A549 (cell line): ENCODE measurements around the gene SLC16A6. TPM values are rescaled to one million over a fixed set of nuclear protein-coding genes. Genes with fewer than 3 reads are reported as not detected.

Experiments
- ATAC-seq, 2 experiments: fragments of 200-7000 bp in 1 of 2; fragments of >200 bp in 1 of 2; cut with Nextera tagmentation in 1 of 2; cut with Tn5 transposase in 1 of 2; 3 replicates each; pipeline versions ENCODE4 v1.8.0 to v1.9.1; 2018 to 2020; ENCODE audit warnings: mild to moderate bottlenecking in 1 of 2, moderate library complexity in 1 of 2
- CTCF ChIA-PET: fragments of 300-600 bp; sonication (Branson Sonifier 250); formaldehyde crosslinking; extraction: SDS; loops from one replicate; lab custom pipeline; 2021; ENCODE audit warnings: antibody characterized with exemption, inconsistent platforms; lab: Yijun Ruan, JAX
- POLR2A ChIA-PET: fragments of 350-600 bp; formaldehyde crosslinking; extraction: SDS; loops from one replicate; lab custom pipeline; 2021; ENCODE audit warnings: antibody characterized with exemption, inconsistent platforms; lab: Yijun Ruan, JAX
- DNase-seq, 2 experiments: peaks; one replicate each; pipeline versions ENCODE4 v3.0.0 to v3.0.0-alpha.2; 2011 to 2016; ENCODE audit warnings: low read depth in 1 of 2, low spot score in 1 of 2
- FAIRE-seq: peaks from 2 replicates; lab custom pipeline; 2011; peaks lifted over from hg19 to GRCh38; lab: Jason Lieb, UNC
- H3K27ac ChIP-seq, 2 experiments: fragments of >200 bp; sonication (Bioruptor Twin); formaldehyde crosslinking; 3 replicates each; pipeline ENCODE4 v1.5.1; 2016 to 2017
- H3K4me1 ChIP-seq: fragments of >200 bp; sonication (Bioruptor Twin); formaldehyde crosslinking; 3 replicates; pipeline ENCODE4 v1.6.1; 2016
- H3K4me2 ChIP-seq: fragments of >200 bp; sonication (Bioruptor Twin); formaldehyde crosslinking; 3 replicates; pipeline ENCODE4 v1.6.1; 2016
- H3K4me3 ChIP-seq: fragments of >200 bp; sonication (Bioruptor Twin); formaldehyde crosslinking; 3 replicates; pipeline ENCODE4 v1.5.1; 2016
- H3K9me3 ChIP-seq: fragments of >200 bp; sonication (Bioruptor Twin); formaldehyde crosslinking; 3 replicates; pipeline ENCODE4 v1.6.1; 2016
- BCL3 ChIP-seq: fragments of >200 bp; sonication (Bioruptor Twin); formaldehyde crosslinking; IDR thresholded peaks from 3 replicates; pipeline ENCODE4 v1.6.1; 2016
- EP300 ChIP-seq, 2 experiments: fragments of >200 bp; sonication (Bioruptor Twin); formaldehyde crosslinking; IDR thresholded peaks; 2 replicates in 1 of 2; 3 replicates in 1 of 2; pipeline ENCODE4 v1.6.1; 2016 to 2017
- FOSL2 ChIP-seq, 2 experiments: fragments of 450-650 bp in 1 of 2; fragments of >200 bp in 1 of 2; sonication (Bioruptor Twin) in 1 of 2; formaldehyde crosslinking; IDR thresholded peaks; 2 replicates each; pipeline versions ENCODE4 v1.5.0 to v1.6.1; 2016 to 2020; ENCODE audit warnings: mild to moderate bottlenecking in 1 of 2, moderate library complexity in 1 of 2
- FOXS1 ChIP-seq: fragments of 250-450 bp; sonication (Bioruptor Pico); IDR thresholded peaks from 2 replicates; pipeline ENCODE4 v1.5.0; 2020; ENCODE audit warnings: mild to moderate bottlenecking, moderate library complexity
- HOXA7 ChIP-seq: fragments of 250-450 bp; sonication (Bioruptor Pico); IDR thresholded peaks from 2 replicates; pipeline ENCODE4 v1.5.0; 2020; ENCODE audit warnings: mild to moderate bottlenecking, moderate library complexity
- HOXB5 ChIP-seq: fragments of 250-450 bp; sonication (Bioruptor Pico); IDR thresholded peaks from 2 replicates; pipeline ENCODE4 v1.5.0; 2020; ENCODE audit warnings: mild to moderate bottlenecking, moderate library complexity
- JUN ChIP-seq, 2 experiments: fragments of >200 bp; sonication (Bioruptor Twin); formaldehyde crosslinking; IDR thresholded peaks; 2 replicates in 1 of 2; 3 replicates in 1 of 2; pipeline ENCODE4 v1.6.1; 2016 to 2017
- KDM5A ChIP-seq: fragments of 200-600 bp; sonication (generic); IDR thresholded peaks from 2 replicates; pipeline ENCODE4 v1.6.1; 2016; ENCODE audit warnings: antibody characterized with exemption, mild to moderate bottlenecking
- MAX ChIP-seq: IDR thresholded peaks from 2 replicates; pipeline ENCODE4 v1.6.1; 2012
- NPAS2 ChIP-seq: fragments of 250-450 bp; sonication (Bioruptor Pico); IDR thresholded peaks from 2 replicates; pipeline ENCODE4 v1.8.0; 2022; ENCODE audit warnings: mild to moderate bottlenecking, moderate library complexity, borderline replicate concordance
- NR3C1 ChIP-seq: fragments of >200 bp; sonication (Bioruptor Twin); formaldehyde crosslinking; IDR thresholded peaks from 3 replicates; pipeline ENCODE4 v1.6.1; 2017
- REST ChIP-seq: fragments of 200-600 bp; sonication (generic); IDR thresholded peaks from 2 replicates; pipeline ENCODE4 v1.6.1; 2016; ENCODE audit warnings: antibody characterized with exemption, mild to moderate bottlenecking, moderate library complexity
- TFCP2L1 ChIP-seq: fragments of 250-450 bp; sonication (Bioruptor Pico); IDR thresholded peaks from 2 replicates; pipeline ENCODE4 v1.5.0; 2021; ENCODE audit warnings: mild to moderate bottlenecking
- WGBS: methylation state at CpG from one replicate; pipeline ENCODE4 v1.1.6; 2017; ENCODE audit errors: missing lambda C conversion rate; 5-methylcytosine and 5-hydroxymethylcytosine counted together
- polyA plus RNA-seq, 4 experiments: library from polyadenylated mRNA; depleted of rRNA in 3 of 4; stranded (reverse); fragments of >200 nt; fragmentation: RNase III in 1 of 4; extraction: RNeasy Plus Mini Kit Qiagen cat#74134 plus additional on column Dnase treatment in 1 of 4; gene quantifications; 2 replicates in 3 of 4; 3 replicates in 1 of 4; pipeline ENCODE4 v1.2.3, GENCODE V29; 2011 to 2017
- TF ChIP-seq, protein P1 (sequence below): fragments of >200 bp; sonication (Bioruptor Twin); formaldehyde crosslinking; IDR thresholded peaks from 2 replicates; pipeline ENCODE4 v1.6.1; 2016
- TF ChIP-seq, protein P2 (sequence below): fragments of 250-450 bp; sonication (Bioruptor Pico); IDR thresholded peaks from 2 replicates; pipeline ENCODE4 v1.5.0; 2020; ENCODE audit warnings: low read depth, mild to moderate bottlenecking, moderate library complexity

The SLC16A6 gene
- polyA plus RNA-seq, 2 of the 4 experiments (the other 2 are of a cell fraction): 0.17 to 0.52 TPM

GRCh38 chr17:68249354-68249765 lies 41.6 kb downstream of the SLC16A6 start (continued):
- TF ChIP-seq, protein P1, sequence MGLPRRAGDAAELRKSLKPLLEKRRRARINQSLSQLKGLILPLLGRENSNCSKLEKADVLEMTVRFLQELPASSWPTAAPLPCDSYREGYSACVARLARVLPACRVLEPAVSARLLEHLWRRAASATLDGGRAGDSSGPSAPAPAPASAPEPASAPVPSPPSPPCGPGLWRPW: no peak
- TF ChIP-seq HOXA7 (no peak), REST (no peak), NR3C1 (no peak), EP300 (IDR thresholded peaks at IDR 0.05) (no peak), FOXS1 (CRISPR knock-in tag) (no peak), HOXB5 (no peak)

DNA sequence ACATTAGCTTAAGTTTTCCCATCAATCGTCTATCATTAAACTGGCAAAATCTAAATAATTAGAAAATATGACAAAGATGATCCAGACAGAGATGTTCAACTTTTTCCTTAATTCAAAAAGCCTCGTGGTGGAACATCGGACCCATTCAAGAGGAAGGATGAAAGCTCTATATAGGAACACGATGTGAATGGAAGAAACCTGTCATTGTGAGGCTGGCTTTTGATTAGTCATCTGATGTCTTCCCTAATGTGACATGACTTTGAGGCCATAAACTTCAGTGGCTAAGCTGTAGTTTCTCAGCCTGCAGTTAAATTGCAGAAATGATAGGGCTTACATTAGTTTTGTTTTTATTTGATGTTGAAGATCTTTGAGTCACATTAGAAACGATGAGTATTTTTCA lies 42.0 kb downstream of the SLC16A6 start:
- Histone ChIP-seq H3K9me3 (no peaks in the 10 kb centered on the region), H3K4me1 (peaks cover 9% of the 10 kb centered on the region; the same call in 2 of the 3 replicates), H3K4me3 (peak overlapping the region; percentile 67; the same call in 2 of the 3 replicates), H3K27ac (peak overlapping the region; percentile 87 to 94; a peak in 5 of 6 replicates), H3K4me2 (peak overlapping the region; percentile 80)
- TF ChIP-seq FOSL2 (IDR thresholded peaks at IDR 0.05) (no peak), FOSL2 (CRISPR knock-in tag; IDR thresholded peaks at IDR 0.05) (0 out of 2 replicates have a peak, but pooled peaks have one; percentile 13), MAX (no peak)
- POLR2A ChIA-PET: interaction anchor here (1.1 to 2.1 kb wide), 4 partner anchors 42 to 209 kb away, joined by 3 to 20 read pairs (median 5); partner anchors contain the start of genes ARSG, SLC16A6 and WIPI1
- peak; percentile 77 for FAIRE-seq
- WGBS: 66% methylated on average over 5 of the region's 5 CpGs
- no peak for ATAC-seq
- DNase-seq: no peak
- CTCF ChIA-PET: interaction anchor here (1.0 to 5.6 kb wide), 11 partner anchors 9 to 239 kb away, joined by 3 to 32 read pairs (median 13); no protein-coding TSS in a partner anchor

DNA sequence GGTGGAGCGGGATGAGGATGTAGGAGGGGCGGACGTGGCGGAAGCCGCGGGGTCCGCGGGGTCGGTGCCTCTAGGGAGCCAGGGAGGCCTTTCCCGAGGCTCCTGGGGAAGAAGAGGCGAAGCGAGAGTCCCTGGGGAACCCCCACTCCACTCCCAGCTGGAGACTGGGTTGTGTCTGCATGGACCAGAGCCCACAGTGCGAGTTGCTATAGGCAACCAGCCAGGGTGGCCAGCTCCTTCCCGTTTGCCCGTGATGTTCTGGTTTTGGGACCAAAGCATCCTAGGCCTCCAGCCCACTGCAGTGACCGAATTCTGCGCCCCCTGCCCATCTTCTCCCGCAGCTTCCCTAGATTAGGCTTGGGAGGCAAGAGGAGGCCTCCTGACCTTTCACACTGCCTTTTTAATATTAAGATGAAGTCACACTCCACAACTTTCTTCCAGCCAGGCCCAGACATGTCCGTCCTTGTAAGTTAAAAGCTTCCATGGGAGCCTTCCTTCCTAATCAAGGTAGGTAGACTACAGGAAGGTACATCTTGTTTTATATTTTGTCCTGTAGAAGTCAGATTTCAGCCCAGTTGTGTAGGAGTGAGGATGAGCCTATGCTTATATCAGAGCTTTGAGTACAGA lies 42.6 kb downstream of the SLC16A6 start:
- peak; percentile 70 to 72 for ATAC-seq

More for the DNA sequence above, 42.6 kb downstream of the SLC16A6 start:
- POLR2A ChIA-PET: interaction anchor here (0.6 to 2.1 kb wide), 11 partner anchors 14 to 210 kb away, joined by 3 to 20 read pairs (median 4); partner anchors contain the start of genes ARSG, SLC16A6 and WIPI1
- Histone ChIP-seq H3K4me1 (peaks cover 9% of the 10 kb centered on the region; the same call in 2 of the 3 replicates), H3K9me3 (no peaks in the 10 kb centered on the region), H3K4me3 (peak overlapping the region; percentile 67), H3K27ac (peak overlapping the region; percentile 87 to 94), H3K4me2 (peak overlapping the region; percentile 80)
- FAIRE-seq (no peak), DNase-seq (peak in 1 of 2 experiments; percentile 42)
- CTCF ChIA-PET: interaction anchor here (1.1 to 5.6 kb wide), 12 partner anchors 10 to 218 kb away, joined by 4 to 32 read pairs (median 10); no protein-coding TSS in a partner anchor
- TF ChIP-seq, protein P2, sequence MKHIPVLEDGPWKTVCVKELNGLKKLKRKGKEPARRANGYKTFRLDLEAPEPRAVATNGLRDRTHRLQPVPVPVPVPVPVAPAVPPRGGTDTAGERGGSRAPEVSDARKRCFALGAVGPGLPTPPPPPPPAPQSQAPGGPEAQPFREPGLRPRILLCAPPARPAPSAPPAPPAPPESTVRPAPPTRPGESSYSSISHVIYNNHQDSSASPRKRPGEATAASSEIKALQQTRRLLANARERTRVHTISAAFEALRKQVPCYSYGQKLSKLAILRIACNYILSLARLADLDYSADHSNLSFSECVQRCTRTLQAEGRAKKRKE (CRISPR knock-in tag): no peak
- peak; percentile 38; the same call in 1 of the 2 replicates for TF ChIP-seq KDM5A
- no peak for TF ChIP-seq NR3C1
- TF ChIP-seq TFCP2L1: 0 out of 2 replicates have a peak, but pooled peaks have one; percentile 48
- no peak for TF ChIP-seq MAX
- 0 out of 3 replicates have a peak, but pooled peaks have one; percentile 17 for TF ChIP-seq BCL3
- TF ChIP-seq NPAS2 (CRISPR knock-in tag): no peak
- TF ChIP-seq JUN (IDR thresholded peaks at IDR 0.05): peak; percentile 19 to 68; a peak in 2 of 5 replicates
- 3% methylated on average over 19 of the region's 19 CpGs for WGBS
